Measurements from ENCODE around the gene ITSN1. TPM values are rescaled to one million over a fixed set of nuclear protein-coding genes. Genes with fewer than 3 reads are reported as not detected.

Gene ITSN1
- total and polyA plus RNA-seq, 4 donors = 58.8 to 73.7 (median 63.4) TPM

DNA sequence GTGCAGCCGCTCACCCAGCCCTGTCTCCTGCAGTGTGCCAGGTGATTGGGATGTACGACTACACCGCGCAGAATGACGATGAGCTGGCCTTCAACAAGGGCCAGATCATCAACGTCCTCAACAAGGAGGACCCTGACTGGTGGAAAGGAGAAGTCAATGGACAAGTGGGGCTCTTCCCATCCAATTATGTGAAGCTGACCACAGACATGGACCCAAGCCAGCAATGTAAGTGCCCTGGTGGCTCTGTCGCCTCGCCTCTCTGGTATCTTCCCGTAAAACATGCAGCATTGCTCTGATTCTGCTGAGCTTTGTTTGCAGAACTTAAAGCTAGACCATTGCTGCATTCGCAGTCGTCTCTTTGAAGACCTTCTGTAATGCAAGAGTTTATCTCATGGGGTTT lies 194.1 kb downstream of the ITSN1 start:
- 98% methylated on average over 9 of the region's 11 CpGs for WGBS (ENCODE audit: insufficient coverage)
- Histone ChIP-seq H3K27ac (ENCODE audit: low read depth, low read length) (no peak overlapping the region), H3K4me1 (ENCODE audit: control insufficient read depth, insufficient read depth, low read length) (no peaks in the 10 kb centered on the region), H3K4me3 (ENCODE audit: low read depth, low read length) (no peak overlapping the region), H3K36me3 (ENCODE audit: control insufficient read depth, insufficient read depth, low read length) (peaks cover 43% of the 10 kb centered on the region), H3K9me3 (ENCODE audit: control insufficient read depth, insufficient read depth, low read length) (no peaks in the 10 kb centered on the region), H3K27me3 (ENCODE audit: control insufficient read depth, insufficient read depth, low read length) (no peaks in the 10 kb centered on the region)
- no peak for DNase-seq (ENCODE audit: low read depth in 4 of 6, low spot score in 6 of 6)

DNA sequence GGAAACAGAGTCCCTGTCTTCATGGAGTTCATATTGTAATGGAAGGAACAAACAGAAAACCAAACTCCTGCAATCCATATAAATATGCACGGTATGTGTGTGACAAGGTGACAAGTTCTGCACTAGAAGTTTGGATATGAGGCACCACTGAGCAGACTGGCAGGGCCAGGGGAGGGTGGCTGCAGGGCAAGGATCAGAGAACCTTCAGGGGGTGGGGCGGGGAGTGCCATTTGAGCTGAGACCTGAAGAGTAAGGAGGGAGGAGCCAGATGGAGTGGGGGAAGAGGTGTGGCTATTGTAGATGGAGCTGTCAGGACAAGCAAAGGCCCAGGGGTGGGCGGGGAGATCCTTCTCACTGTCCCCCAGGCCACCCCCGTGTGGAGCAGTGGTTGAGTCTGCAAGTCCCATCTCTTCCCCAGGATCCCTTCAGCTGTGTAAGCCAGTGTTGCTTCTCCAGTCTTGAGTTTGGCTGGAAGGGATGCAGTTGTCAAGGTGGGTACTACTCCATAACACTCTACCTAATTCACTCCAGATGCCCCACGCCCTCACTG lies 196.9 kb downstream of the ITSN1 start:
- H3K27ac ChIP-seq (ENCODE audit: low read depth, low read length) = no peak overlapping the region
- 97% methylated on average over 3 of the region's 5 CpGs for WGBS (ENCODE audit: insufficient coverage)
- H3K4me3 ChIP-seq (ENCODE audit: low read depth, low read length) = no peak overlapping the region

DNA sequence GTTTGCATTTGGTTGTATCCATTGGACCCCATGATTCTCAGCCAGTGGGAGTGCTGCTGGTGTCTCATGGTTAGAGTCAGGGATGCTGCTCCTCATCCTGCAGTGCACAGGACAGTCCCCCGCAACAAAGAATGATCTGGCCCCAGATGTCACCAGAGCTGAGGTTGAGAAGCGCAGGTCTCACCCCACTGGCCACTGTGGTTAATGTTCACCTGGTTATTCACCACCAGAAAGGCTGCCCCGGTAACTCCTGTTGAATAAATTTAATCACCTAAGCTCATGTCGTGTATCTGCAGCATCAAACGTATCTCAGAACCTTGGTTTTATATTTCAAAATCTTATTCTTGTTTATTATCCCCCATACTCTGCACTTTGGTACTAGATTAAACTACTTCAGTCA lies 197.5 kb downstream of the ITSN1 start:
- DNase-seq (ENCODE audit: low read depth in 4 of 6, low spot score in 6 of 6) = no peak
- no peak overlapping the region for H3K27ac ChIP-seq (ENCODE audit: low read depth, low read length)
- no peak overlapping the region for H3K4me3 ChIP-seq (ENCODE audit: low read depth, low read length)
- peaks cover 19% of the 10 kb centered on the region for H3K4me1 ChIP-seq (ENCODE audit: control insufficient read depth, insufficient read depth, low read length)
- H3K36me3 ChIP-seq (ENCODE audit: control insufficient read depth, insufficient read depth, low read length) = peaks cover 26% of the 10 kb centered on the region
- H3K9me3 ChIP-seq (ENCODE audit: control insufficient read depth, insufficient read depth, low read length) = no peaks in the 10 kb centered on the region
- WGBS (ENCODE audit: insufficient coverage) = 100% methylated on average over 3 of the region's 5 CpGs
- H3K27me3 ChIP-seq (ENCODE audit: control insufficient read depth, insufficient read depth, low read length) = no peaks in the 10 kb centered on the region

More for the DNA sequence above, 196.9 kb downstream of the ITSN1 start:
- peaks cover 29% of the 10 kb centered on the region for H3K36me3 ChIP-seq (ENCODE audit: control insufficient read depth, insufficient read depth, low read length)
- no peaks in the 10 kb centered on the region for H3K27me3 ChIP-seq (ENCODE audit: control insufficient read depth, insufficient read depth, low read length)
- no peaks in the 10 kb centered on the region for H3K9me3 ChIP-seq (ENCODE audit: control insufficient read depth, insufficient read depth, low read length)
- DNase-seq (ENCODE audit: low read depth in 4 of 6, low spot score in 6 of 6) = no peak
- peaks cover 14% of the 10 kb centered on the region for H3K4me1 ChIP-seq (ENCODE audit: control insufficient read depth, insufficient read depth, low read length)

DNA sequence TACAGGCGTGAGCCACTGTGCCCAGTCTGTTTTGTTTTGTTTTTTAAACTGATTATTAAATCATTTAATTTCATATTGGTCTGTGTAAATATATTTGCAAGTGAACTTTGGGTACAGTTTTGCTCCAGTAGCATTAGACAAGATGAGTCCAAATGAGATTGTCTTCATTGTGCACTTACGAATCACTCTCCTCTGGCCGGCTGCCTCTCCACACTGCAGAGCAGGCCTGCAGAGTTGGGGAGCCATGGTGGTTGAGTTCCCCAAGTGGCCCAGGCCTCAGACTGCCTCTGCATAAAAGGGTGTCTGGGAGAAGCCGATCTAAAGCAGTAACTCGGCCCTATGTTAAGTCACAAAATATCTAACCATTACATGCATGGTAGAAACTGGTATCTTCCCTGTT lies 198.5 kb downstream of the ITSN1 start:
- Histone ChIP-seq H3K27ac (ENCODE audit: low read depth, low read length) (no peak overlapping the region), H3K36me3 (ENCODE audit: control insufficient read depth, insufficient read depth, low read length) (peaks cover 22% of the 10 kb centered on the region), H3K4me1 (ENCODE audit: control insufficient read depth, insufficient read depth, low read length) (peaks cover 29% of the 10 kb centered on the region), H3K27me3 (ENCODE audit: control insufficient read depth, insufficient read depth, low read length) (no peaks in the 10 kb centered on the region), H3K4me3 (ENCODE audit: low read depth, low read length) (no peak overlapping the region), H3K9me3 (ENCODE audit: control insufficient read depth, insufficient read depth, low read length) (no peaks in the 10 kb centered on the region)
- WGBS (ENCODE audit: insufficient coverage) = 95% methylated on average over 2 of the region's 5 CpGs
- DNase-seq (ENCODE audit: low read depth in 4 of 6, low spot score in 6 of 6) = no peak

DNA sequence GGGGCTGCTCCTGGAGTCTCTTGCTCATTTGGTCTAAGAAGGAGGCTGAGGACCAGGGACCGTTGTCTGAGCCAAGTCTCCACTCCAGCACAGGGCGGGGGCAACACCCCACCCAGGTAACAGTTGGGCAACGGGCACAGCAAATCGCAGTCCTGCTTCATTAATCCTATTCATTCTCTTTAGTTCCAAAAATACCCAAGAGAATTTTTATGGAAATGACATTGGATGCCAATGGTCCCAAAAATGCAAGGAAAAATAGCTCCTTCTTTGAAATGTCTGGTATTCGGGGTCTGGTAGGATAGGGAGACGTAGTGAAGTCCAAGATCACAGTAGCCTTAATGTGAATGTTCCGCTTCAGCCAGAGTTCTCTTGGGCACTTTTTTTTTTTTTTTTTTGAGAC lies 199.3 kb downstream of the ITSN1 start:
- H3K27ac ChIP-seq (ENCODE audit: low read depth, low read length) = no peak overlapping the region

DNA sequence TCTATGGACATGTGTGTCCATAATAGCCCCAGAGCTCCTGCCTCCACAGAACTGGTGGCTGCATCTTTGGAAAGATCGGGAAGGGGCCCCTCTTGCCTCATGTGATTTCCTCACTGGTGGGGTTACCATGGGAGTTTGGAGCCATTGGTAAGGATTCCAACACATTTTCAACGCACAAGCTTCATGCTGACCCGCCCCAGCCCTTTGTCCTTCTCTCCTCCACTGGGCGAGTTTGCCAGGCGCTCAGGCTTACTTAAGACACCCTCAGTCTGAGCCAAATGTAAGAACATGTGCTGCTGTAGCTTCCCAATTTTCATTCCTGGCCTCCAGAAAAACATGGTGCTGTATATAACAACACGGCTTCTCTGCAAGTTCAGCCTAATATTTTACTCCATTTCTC lies 200.9 kb downstream of the ITSN1 start:
- Histone ChIP-seq H3K4me1 (ENCODE audit: control insufficient read depth, insufficient read depth, low read length) (peaks cover 29% of the 10 kb centered on the region), H3K27ac (ENCODE audit: low read depth, low read length) (peak overlapping the region; percentile 57)

More for the DNA sequence above, 199.3 kb downstream of the ITSN1 start:
- Histone ChIP-seq H3K4me3 (ENCODE audit: low read depth, low read length) (no peak overlapping the region), H3K9me3 (ENCODE audit: control insufficient read depth, insufficient read depth, low read length) (no peaks in the 10 kb centered on the region), H3K36me3 (ENCODE audit: control insufficient read depth, insufficient read depth, low read length) (peaks cover 14% of the 10 kb centered on the region), H3K27me3 (ENCODE audit: control insufficient read depth, insufficient read depth, low read length) (no peaks in the 10 kb centered on the region), H3K4me1 (ENCODE audit: control insufficient read depth, insufficient read depth, low read length) (peaks cover 29% of the 10 kb centered on the region)
- 88% methylated on average over 3 of the region's 7 CpGs for WGBS (ENCODE audit: insufficient coverage)
- no peak for DNase-seq (ENCODE audit: low read depth in 4 of 6, low spot score in 6 of 6)

DNA sequence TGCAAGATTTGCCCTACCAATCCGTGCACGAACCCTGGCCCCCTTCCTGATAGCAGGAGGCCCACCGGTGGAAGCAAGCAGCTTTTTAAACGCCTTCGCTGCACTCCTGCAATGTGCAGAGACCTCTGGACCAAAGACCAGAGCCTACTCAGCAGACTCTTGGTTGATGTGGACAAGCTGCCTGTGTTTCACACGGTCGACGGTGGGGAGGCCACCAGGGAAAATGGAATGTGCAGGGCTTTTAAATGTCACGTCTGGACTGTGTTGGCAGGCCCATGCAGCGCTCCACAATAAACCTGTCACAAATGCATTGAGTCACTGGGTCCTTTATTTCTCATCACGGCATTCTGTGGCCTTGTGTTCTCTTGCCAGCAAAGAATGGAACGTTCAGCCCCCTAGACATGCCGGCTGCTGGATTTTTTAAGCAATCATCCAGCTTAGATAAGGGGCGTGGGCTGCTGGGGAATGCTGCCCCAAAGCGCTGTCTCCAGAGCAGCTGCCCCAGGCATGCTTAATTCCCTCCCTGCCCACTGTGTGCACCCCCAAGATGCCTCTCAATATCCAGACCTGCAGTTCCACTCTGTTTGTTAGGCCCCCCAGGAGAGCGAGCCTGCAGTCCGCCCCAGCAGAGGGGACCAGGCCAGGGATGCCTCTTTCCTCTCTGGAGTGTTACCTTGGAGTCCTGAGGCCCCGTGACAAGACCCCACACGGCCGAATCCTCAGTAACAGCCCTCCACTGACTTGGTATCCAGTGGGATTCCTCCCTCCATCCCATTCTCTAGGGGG lies 202.0 kb downstream of the ITSN1 start:
- no peak overlapping the region for H3K4me3 ChIP-seq (ENCODE audit: low read depth, low read length)
- peak in 3 of 6 donors; percentile 56 to 89 (median 78) for DNase-seq (ENCODE audit: low read depth in 4 of 6, low spot score in 6 of 6)

More for the DNA sequence above, 200.9 kb downstream of the ITSN1 start:
- Histone ChIP-seq H3K4me3 (ENCODE audit: low read depth, low read length) (no peak overlapping the region), H3K27me3 (ENCODE audit: control insufficient read depth, insufficient read depth, low read length) (no peaks in the 10 kb centered on the region), H3K36me3 (ENCODE audit: control insufficient read depth, insufficient read depth, low read length) (peaks cover 18% of the 10 kb centered on the region), H3K9me3 (ENCODE audit: control insufficient read depth, insufficient read depth, low read length) (no peaks in the 10 kb centered on the region)
- 54% methylated on average over 5 of the region's 6 CpGs for WGBS (ENCODE audit: insufficient coverage)
- DNase-seq (ENCODE audit: low read depth in 4 of 6, low spot score in 6 of 6) = peak in 2 of 6 donors; percentile 45 to 59

DNA sequence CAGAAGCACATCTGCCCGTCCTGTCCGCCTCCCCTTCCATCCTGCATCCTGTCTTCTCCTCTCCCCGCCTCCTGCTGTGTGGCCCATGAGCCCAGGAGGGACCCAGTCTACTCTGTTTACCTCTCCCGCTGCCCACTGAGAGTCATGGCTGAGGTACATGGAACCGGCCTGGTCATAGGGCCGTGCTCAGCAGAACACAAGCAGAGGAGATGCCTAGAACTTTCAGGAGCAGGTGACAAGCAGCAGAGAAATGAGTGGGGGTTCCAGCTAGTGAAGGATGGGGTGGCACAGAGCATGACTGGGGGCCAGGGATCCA lies 202.5 kb downstream of the ITSN1 start:
- H3K27ac ChIP-seq (ENCODE audit: low read depth, low read length) = peak overlapping the region; percentile 74
- no peak overlapping the region for H3K4me3 ChIP-seq (ENCODE audit: low read depth, low read length)
- DNase-seq (ENCODE audit: low read depth in 4 of 6, low spot score in 6 of 6) = no peak
- H3K9me3 ChIP-seq (ENCODE audit: control insufficient read depth, insufficient read depth, low read length) = no peaks in the 10 kb centered on the region
- H3K27me3 ChIP-seq (ENCODE audit: control insufficient read depth, insufficient read depth, low read length) = no peaks in the 10 kb centered on the region
- WGBS (ENCODE audit: insufficient coverage) = 77% methylated on average over 6 of the region's 6 CpGs
- H3K4me1 ChIP-seq (ENCODE audit: control insufficient read depth, insufficient read depth, low read length) = peaks cover 29% of the 10 kb centered on the region
- peaks cover 13% of the 10 kb centered on the region for H3K36me3 ChIP-seq (ENCODE audit: control insufficient read depth, insufficient read depth, low read length)

More for the DNA sequence above, 202.0 kb downstream of the ITSN1 start:
- Histone ChIP-seq H3K9me3 (ENCODE audit: control insufficient read depth, insufficient read depth, low read length) (no peaks in the 10 kb centered on the region), H3K27ac (ENCODE audit: low read depth, low read length) (peak overlapping the region; percentile 74), H3K27me3 (ENCODE audit: control insufficient read depth, insufficient read depth, low read length) (no peaks in the 10 kb centered on the region), H3K4me1 (ENCODE audit: control insufficient read depth, insufficient read depth, low read length) (peaks cover 29% of the 10 kb centered on the region), H3K36me3 (ENCODE audit: control insufficient read depth, insufficient read depth, low read length) (peaks cover 17% of the 10 kb centered on the region)
- 22% methylated on average over 19 of the region's 20 CpGs for WGBS (ENCODE audit: insufficient coverage)

DNA sequence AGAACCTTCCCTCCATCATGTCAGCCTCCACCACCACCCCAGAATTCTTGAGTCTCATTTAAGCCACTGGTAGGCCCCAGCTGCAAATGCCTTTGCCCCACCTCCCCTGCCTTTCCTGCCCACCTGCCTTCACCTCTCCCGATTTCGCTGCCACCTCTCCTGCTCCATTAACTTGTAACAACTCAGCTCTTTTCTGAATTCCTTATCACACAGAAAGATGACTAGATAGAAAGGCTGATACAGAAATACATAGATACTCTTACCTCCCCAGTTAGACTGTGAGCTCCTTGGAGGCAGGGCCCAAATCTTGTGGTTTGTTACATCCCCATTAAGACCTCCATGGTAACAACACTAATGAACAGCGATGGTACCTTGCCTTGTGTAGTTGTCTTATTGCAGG lies 203.8 kb downstream of the ITSN1 start:
- Histone ChIP-seq H3K9me3 (ENCODE audit: control insufficient read depth, insufficient read depth, low read length) (no peaks in the 10 kb centered on the region), H3K27me3 (ENCODE audit: control insufficient read depth, insufficient read depth, low read length) (no peaks in the 10 kb centered on the region), H3K4me3 (ENCODE audit: low read depth, low read length) (no peak overlapping the region), H3K4me1 (ENCODE audit: control insufficient read depth, insufficient read depth, low read length) (peaks cover 29% of the 10 kb centered on the region), H3K27ac (ENCODE audit: low read depth, low read length) (no peak overlapping the region), H3K36me3 (ENCODE audit: control insufficient read depth, insufficient read depth, low read length) (peaks cover 22% of the 10 kb centered on the region)
- DNase-seq (ENCODE audit: low read depth in 4 of 6, low spot score in 6 of 6) = no peak
- 100% methylated on average over 3 of the region's 3 CpGs for WGBS (ENCODE audit: insufficient coverage)

All from spinal cord (tissue), 10 donors.